Adipocyte (in vitro differentiated cells): Measurements from ENCODE around the gene SLC8A2.
A peak's percentile ranks its signal among the peaks of the same experiment; 100 is the strongest.

Experiments used
- DNase-seq: peaks from one replicate; pipeline ENCODE4 v3.0.0-alpha.2; 2015; ENCODE audit warnings: low read depth
- H3K27me3 ChIP-seq: replicated peaks from 2 replicates; pipeline ENCODE4 v1.7.0; 2013; ENCODE audit warnings: mild to moderate bottlenecking, low read length, moderate library complexity; ENCODE audit not compliant: control insufficient read depth, insufficient read depth
- H3K36me3 ChIP-seq: 2 replicates; pipeline ENCODE4 v1.7.0; 2013; ENCODE audit warnings: low read length, mild to moderate bottlenecking, moderate library complexity; ENCODE audit not compliant: control insufficient read depth, insufficient read depth, severe bottlenecking
- H3K4me1 ChIP-seq: 2 replicates; pipeline ENCODE4 v1.7.0; 2013; ENCODE audit warnings: mild to moderate bottlenecking, low read length, moderate library complexity; ENCODE audit not compliant: control insufficient read depth, insufficient read depth
- H3K4me3 ChIP-seq: 2 replicates; pipeline ENCODE4 v1.7.0; 2013; ENCODE audit warnings: mild to moderate bottlenecking, low read length, moderate library complexity
- H3K9ac ChIP-seq: 2 replicates; pipeline ENCODE4 v1.7.0; 2013; ENCODE audit warnings: mild to moderate bottlenecking, low read length, moderate library complexity
- H3K9me3 ChIP-seq: 2 replicates; pipeline ENCODE4 v1.7.0; 2013; ENCODE audit warnings: mild to moderate bottlenecking, low read length, moderate library complexity; ENCODE audit not compliant: control insufficient read depth

Gene SLC8A2

GRCh38 chr19:47422417-47423163 is 49.1 kb downstream of the SLC8A2 start:
- DNase-seq, result no peak
- no peak overlapping the region for H3K4me3 ChIP-seq
- H3K9me3 ChIP-seq, result no peaks in the 10 kb centered on the region
- peaks cover 45% of the 10 kb centered on the region for H3K27me3 ChIP-seq
- H3K36me3 ChIP-seq, result no peaks in the 10 kb centered on the region
- H3K9ac ChIP-seq, result no peak overlapping the region
- H3K4me1 ChIP-seq, result peaks cover 10% of the 10 kb centered on the region

GRCh38 chr19:47421844-47422395 is 49.8 kb downstream of the SLC8A2 start:
- peaks cover 45% of the 10 kb centered on the region for H3K27me3 ChIP-seq
- H3K4me3 ChIP-seq, result no peak overlapping the region
- H3K9ac ChIP-seq, result no peak overlapping the region
- peak; percentile 62 for DNase-seq
- no peaks in the 10 kb centered on the region for H3K9me3 ChIP-seq
- peaks cover 10% of the 10 kb centered on the region for H3K4me1 ChIP-seq
- H3K36me3 ChIP-seq, result no peaks in the 10 kb centered on the region

GRCh38 chr19:47421244-47421786 is 50.4 kb downstream of the SLC8A2 start:
- Histone ChIP-seq H3K9me3 (no peaks in the 10 kb centered on the region), H3K36me3 (no peaks in the 10 kb centered on the region), H3K4me3 (no peak overlapping the region), H3K4me1 (peaks cover 10% of the 10 kb centered on the region), H3K9ac (no peak overlapping the region), H3K27me3 (peaks cover 45% of the 10 kb centered on the region)
- no peak for DNase-seq

- H3K4me1 ChIP-seq, result peaks cover 10% of the 10 kb centered on the region
- peaks cover 39% of the 10 kb centered on the region for H3K27me3 ChIP-seq
- no peak overlapping the region for H3K4me3 ChIP-seq
- H3K9me3 ChIP-seq, result no peaks in the 10 kb centered on the region
- no peak overlapping the region for H3K9ac ChIP-seq
- no peaks in the 10 kb centered on the region for H3K36me3 ChIP-seq
- DNase-seq, result no peak
Observed at GRCh38 chr19:47419789-47420188, 51.9 kb downstream of the SLC8A2 start.

- H3K4me3 ChIP-seq, result peak within 1 kb of the TSS; percentile 79
- H3K27me3 ChIP-seq, result peaks cover 33% of the 10 kb centered on the region
- peak within 1 kb of the TSS; percentile 79 for H3K9ac ChIP-seq
- H3K36me3 ChIP-seq, result peaks cover 3% of the 10 kb centered on the region
- H3K9me3 ChIP-seq, result no peaks in the 10 kb centered on the region
- peak; percentile 52 for DNase-seq
- H3K4me1 ChIP-seq, result peaks cover 10% of the 10 kb centered on the region
Observed at GRCh38 chr19:47419030-47419783, 52.5 kb downstream of the SLC8A2 start, which contains the start of gene MEIS3. Gene MEIS3, minus strand, starts transcription at chr19:47419527. Its CDS starts 446 bp downstream, at chr19:47419081.

- Histone ChIP-seq H3K9ac (peak overlapping the region; percentile 79), H3K9me3 (no peaks in the 10 kb centered on the region), H3K4me1 (peaks cover 10% of the 10 kb centered on the region), H3K27me3 (peaks cover 28% of the 10 kb centered on the region), H3K36me3 (peaks cover 7% of the 10 kb centered on the region), H3K4me3 (peak overlapping the region; percentile 79)
- DNase-seq, result no peak
Observed at GRCh38 chr19:47418692-47419029, 53.0 kb downstream of the SLC8A2 start.

GRCh38 chr19:47417746-47418691 is 53.7 kb downstream of the SLC8A2 start:
- peak; percentile 44 for DNase-seq
- peaks cover 7% of the 10 kb centered on the region for H3K36me3 ChIP-seq
- peak overlapping the region; percentile 79 for H3K9ac ChIP-seq
- no peaks in the 10 kb centered on the region for H3K9me3 ChIP-seq
- H3K27me3 ChIP-seq, result peaks cover 22% of the 10 kb centered on the region
- H3K4me1 ChIP-seq, result peaks cover 10% of the 10 kb centered on the region
- H3K4me3 ChIP-seq, result peak overlapping the region; percentile 79

GRCh38 chr19:47417107-47417745 is 54.5 kb downstream of the SLC8A2 start:
- Histone ChIP-seq H3K27me3 (peaks cover 14% of the 10 kb centered on the region), H3K9ac (no peak overlapping the region), H3K9me3 (no peaks in the 10 kb centered on the region), H3K4me1 (peaks cover 10% of the 10 kb centered on the region), H3K36me3 (peaks cover 7% of the 10 kb centered on the region), H3K4me3 (no peak overlapping the region)
- DNase-seq, result no peak

GRCh38 chr19:47416643-47416985 is 55.1 kb downstream of the SLC8A2 start:
- no peak overlapping the region for H3K4me3 ChIP-seq
- no peak overlapping the region for H3K9ac ChIP-seq
- no peaks in the 10 kb centered on the region for H3K9me3 ChIP-seq
- H3K36me3 ChIP-seq, result peaks cover 7% of the 10 kb centered on the region
- H3K4me1 ChIP-seq, result peaks cover 10% of the 10 kb centered on the region
- H3K27me3 ChIP-seq, result peaks cover 12% of the 10 kb centered on the region
- no peak for DNase-seq

GRCh38 chr19:47415953-47416642 is 55.6 kb downstream of the SLC8A2 start:
- DNase-seq, result no peak
- Histone ChIP-seq H3K9me3 (no peaks in the 10 kb centered on the region), H3K4me1 (peaks cover 10% of the 10 kb centered on the region), H3K9ac (no peak overlapping the region), H3K27me3 (peaks cover 7% of the 10 kb centered on the region), H3K4me3 (no peak overlapping the region), H3K36me3 (peaks cover 7% of the 10 kb centered on the region)
